CD4-positive, alpha-beta T cell (primary cell): ENCODE results near the gene TEPSIN. TPM values are rescaled to one million over a fixed set of nuclear protein-coding genes. Genes with fewer than 3 reads are reported as not detected.

Experiments used
- ATAC-seq: fragments of 200-7000 bp; cut with Tn5 transposase; one replicate; pipeline ENCODE4 v1.10.0; 2022; ENCODE audit warnings: mild to moderate bottlenecking; ENCODE audit not compliant: poor library complexity
- CTCF ChIA-PET: fragments of 350-600 bp; sonication (Branson Sonifier 250); formaldehyde crosslinking; loops from one replicate; lab custom pipeline; 2021; ENCODE audit warnings: antibody characterized with exemption, inconsistent platforms; lab: Charles Lee
- POLR2A ChIA-PET: fragments of 350-600 bp; sonication (Branson Sonifier 250); formaldehyde crosslinking; loops from one replicate; lab custom pipeline; 2021; ENCODE audit warnings: antibody characterized with exemption, inconsistent platforms; lab: Charles Lee
- DNase-seq, 14 experiments: peaks; one replicate each; pipeline ENCODE4 v3.0.0-alpha.2; 2013 to 2020; ENCODE audit warnings: mixed read lengths in 2 of 14
- H3K27ac ChIP-seq, 2 donors: one replicate each; pipeline versions ENCODE4 v1.5.1 to v1.7.0; 2013; ENCODE audit warnings: low read length in 2 of 2, low read depth in 1 of 2, mild to moderate bottlenecking in 1 of 2
- H3K27me3 ChIP-seq, 2 experiments: 1 replicate in 1 of 2; 2 replicates in 1 of 2; pipeline versions ENCODE4 v1.6.1 to v1.7.0; 2013; ENCODE audit warnings: low read length in 2 of 2, control low read depth in 1 of 2, mild to moderate bottlenecking in 1 of 2, moderate library complexity in 1 of 2; ENCODE audit not compliant: insufficient read depth in 2 of 2, control insufficient read depth in 1 of 2
- H3K36me3 ChIP-seq: one replicate; pipeline ENCODE4 v1.6.1; 2013; ENCODE audit warnings: low read length, control low read depth; ENCODE audit not compliant: insufficient read depth
- H3K4me1 ChIP-seq: one replicate; pipeline ENCODE4 v1.6.1; 2013; ENCODE audit warnings: low read length, control low read depth; ENCODE audit not compliant: insufficient read depth
- H3K4me3 ChIP-seq: one replicate; pipeline ENCODE4 v1.5.1; 2013; ENCODE audit warnings: mild to moderate bottlenecking, low read length, moderate library complexity
- H3K9me3 ChIP-seq, 2 experiments: 1 replicate in 1 of 2; 2 replicates in 1 of 2; pipeline versions ENCODE4 v1.6.1 to v1.7.0; 2013; ENCODE audit warnings: low read length in 2 of 2, mild to moderate bottlenecking in 2 of 2, control low read depth in 1 of 2, moderate library complexity in 1 of 2; ENCODE audit not compliant: control insufficient read depth in 1 of 2, insufficient read depth in 1 of 2
- H3K27ac Mint-ChIP-seq: one replicate; pipeline ENCODE4 v1.8.0; 2020; ENCODE audit warnings: mixed read lengths
- H3K27me3 Mint-ChIP-seq: one replicate; pipeline ENCODE4 v1.8.0; 2021; ENCODE audit warnings: mixed read lengths
- H3K36me3 Mint-ChIP-seq: one replicate; pipeline ENCODE4 v1.8.0; 2021; ENCODE audit warnings: low read depth, mixed read lengths
- H3K4me1 Mint-ChIP-seq: one replicate; pipeline ENCODE4 v1.8.0; 2021; ENCODE audit warnings: low read depth, mixed read lengths
- H3K4me3 Mint-ChIP-seq: one replicate; pipeline ENCODE4 v1.8.0; 2020; ENCODE audit warnings: mild to moderate bottlenecking, mixed read lengths
- H3K9me3 Mint-ChIP-seq: one replicate; pipeline ENCODE4 v1.8.0; 2020; ENCODE audit warnings: mixed read lengths
- intact Hi-C, 2 experiments: fragments of 100-400 bp; cut with DNase I in 1 of 2; cut with micrococcal nuclease in 1 of 2; formaldehyde crosslinking; loops; one replicate each; pipeline versions ENCODE4 v1.15.1 to v1.9.0; 2023 to 2025; cut with DNase I, micrococcal nuclease
- total RNA-seq, 174 experiments: library from RNA in 2 of 174; stranded (reverse) in 2 of 174; gene quantifications; one replicate each; pipeline ENCODE4 v1.2.3 and lab custom pipeline; 2021 to 2026
- TF ChIP-seq, protein P1 (sequence below): fragments of 200-600 bp; IDR thresholded peaks from one replicate; pipeline ENCODE4 v1.8.0; 2022; ENCODE audit warnings: antibody characterized with exemption, mild to moderate bottlenecking

TEPSIN gene
- total RNA-seq, 2 experiments from 2014 or later, result 68.2 to 74.4 TPM

DNA sequence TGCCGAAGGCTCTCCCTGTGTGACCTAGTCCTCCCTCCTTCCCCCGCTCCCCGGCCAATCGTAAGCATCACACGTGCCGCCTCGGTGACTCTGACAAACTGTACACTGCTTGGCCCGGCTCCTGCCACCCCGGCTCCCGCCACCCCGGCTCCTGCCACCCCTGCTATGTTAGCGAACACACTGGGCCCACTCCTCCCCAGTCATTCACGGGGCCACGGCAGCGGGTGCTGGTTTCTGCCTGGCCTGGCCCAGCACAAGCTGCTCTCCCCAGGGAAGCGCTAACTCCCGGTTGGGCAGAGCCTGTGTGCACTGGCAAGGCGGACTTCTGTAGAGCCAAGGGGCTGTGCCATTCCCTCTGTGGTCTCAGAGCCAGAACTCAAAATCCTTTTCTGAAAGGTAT is 22.2 kb upstream of the TEPSIN start:
- Histone ChIP-seq H3K27ac (no peak overlapping the region), H3K4me1 (no peaks in the 10 kb centered on the region), H3K27me3 (no peaks in the 10 kb centered on the region), H3K9me3 (no peaks in the 10 kb centered on the region), H3K36me3 (peaks cover 77% of the 10 kb centered on the region), H3K4me3 (no peak overlapping the region)
- ChIA-PET POLR2A (no interaction called here), CTCF (no interaction called here)
- Mint-ChIP-seq H3K27ac (no peak overlapping the region), H3K9me3 (no peaks in the 10 kb centered on the region), H3K36me3 (peaks cover 47% of the 10 kb centered on the region), H3K27me3 (no peaks in the 10 kb centered on the region), H3K4me1 (no peaks in the 10 kb centered on the region), H3K4me3 (no peak overlapping the region)
- TF ChIP-seq, protein P1, sequence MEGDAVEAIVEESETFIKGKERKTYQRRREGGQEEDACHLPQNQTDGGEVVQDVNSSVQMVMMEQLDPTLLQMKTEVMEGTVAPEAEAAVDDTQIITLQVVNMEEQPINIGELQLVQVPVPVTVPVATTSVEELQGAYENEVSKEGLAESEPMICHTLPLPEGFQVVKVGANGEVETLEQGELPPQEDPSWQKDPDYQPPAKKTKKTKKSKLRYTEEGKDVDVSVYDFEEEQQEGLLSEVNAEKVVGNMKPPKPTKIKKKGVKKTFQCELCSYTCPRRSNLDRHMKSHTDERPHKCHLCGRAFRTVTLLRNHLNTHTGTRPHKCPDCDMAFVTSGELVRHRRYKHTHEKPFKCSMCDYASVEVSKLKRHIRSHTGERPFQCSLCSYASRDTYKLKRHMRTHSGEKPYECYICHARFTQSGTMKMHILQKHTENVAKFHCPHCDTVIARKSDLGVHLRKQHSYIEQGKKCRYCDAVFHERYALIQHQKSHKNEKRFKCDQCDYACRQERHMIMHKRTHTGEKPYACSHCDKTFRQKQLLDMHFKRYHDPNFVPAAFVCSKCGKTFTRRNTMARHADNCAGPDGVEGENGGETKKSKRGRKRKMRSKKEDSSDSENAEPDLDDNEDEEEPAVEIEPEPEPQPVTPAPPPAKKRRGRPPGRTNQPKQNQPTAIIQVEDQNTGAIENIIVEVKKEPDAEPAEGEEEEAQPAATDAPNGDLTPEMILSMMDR, result no peak
- DNase-seq, result no peak
- ATAC-seq, result no peak
- intact Hi-C loops, result no loop called here

DNA sequence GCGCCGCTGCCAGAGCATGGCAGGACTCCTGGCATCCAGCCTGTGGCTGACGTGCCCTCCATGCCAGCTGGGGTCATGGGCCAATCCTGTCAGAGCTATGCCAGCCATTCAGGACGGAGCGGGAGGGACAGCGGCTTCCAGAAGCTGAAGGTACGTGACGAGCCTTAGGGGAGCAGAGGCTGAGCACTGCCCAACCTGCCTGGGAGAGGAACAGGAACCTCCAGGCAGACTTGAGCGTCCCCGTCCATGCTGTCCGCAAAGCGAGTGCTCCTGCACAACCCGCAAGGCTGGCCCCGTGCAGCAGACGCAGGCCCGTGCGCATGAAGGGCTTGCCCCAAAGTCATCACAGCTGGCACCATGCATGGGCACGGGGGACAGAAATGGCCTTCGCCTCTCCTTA is 21.8 kb upstream of the TEPSIN start:
- intact Hi-C loops, result no loop called here
- no peaks in the 10 kb centered on the region for H3K27me3 ChIP-seq
- ChIA-PET POLR2A (no interaction called here), CTCF (no interaction called here)
- ATAC-seq (no peak), DNase-seq (no peak)
- H3K4me1 Mint-ChIP-seq, result no peaks in the 10 kb centered on the region
- no peaks in the 10 kb centered on the region for H3K9me3 ChIP-seq
- no peak overlapping the region for H3K27ac ChIP-seq
- no peaks in the 10 kb centered on the region for H3K27me3 Mint-ChIP-seq
- H3K27ac Mint-ChIP-seq, result no peak overlapping the region
- no peaks in the 10 kb centered on the region for H3K4me1 ChIP-seq
- peaks cover 42% of the 10 kb centered on the region for H3K36me3 Mint-ChIP-seq
- no peak overlapping the region for H3K4me3 Mint-ChIP-seq
- TF ChIP-seq, protein P1, result no peak
- H3K9me3 Mint-ChIP-seq, result no peaks in the 10 kb centered on the region
- no peak overlapping the region for H3K4me3 ChIP-seq
- H3K36me3 ChIP-seq, result peaks cover 72% of the 10 kb centered on the region

DNA sequence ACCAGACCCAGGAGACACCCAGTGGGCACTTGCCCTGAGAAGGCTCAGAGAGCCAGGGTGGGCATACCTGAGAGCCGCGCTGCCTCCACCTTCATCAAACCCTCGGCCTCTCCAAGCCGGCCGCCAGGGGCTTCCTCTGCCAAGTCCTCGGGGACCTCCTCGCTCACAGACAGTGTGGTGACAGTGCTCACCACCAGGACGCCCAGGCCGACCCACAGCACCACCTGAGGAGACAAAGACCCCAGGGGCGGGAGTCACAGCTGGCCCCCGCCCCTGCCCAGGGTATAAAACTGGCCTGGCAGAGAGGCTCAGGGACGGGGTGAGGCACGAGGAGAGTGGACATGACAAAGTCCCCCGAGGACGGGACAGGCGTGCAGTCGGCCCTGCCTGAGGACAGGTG is 21.3 kb upstream of the TEPSIN start:
- Histone ChIP-seq H3K9me3 (no peaks in the 10 kb centered on the region), H3K4me1 (no peaks in the 10 kb centered on the region), H3K27ac (no peak overlapping the region), H3K27me3 (no peaks in the 10 kb centered on the region), H3K36me3 (peaks cover 71% of the 10 kb centered on the region), H3K4me3 (no peak overlapping the region)
- peaks cover 37% of the 10 kb centered on the region for H3K36me3 Mint-ChIP-seq
- TF ChIP-seq, protein P1, result no peak
- no peak for DNase-seq
- H3K4me1 Mint-ChIP-seq, result no peaks in the 10 kb centered on the region
- no peak overlapping the region for H3K27ac Mint-ChIP-seq
- ATAC-seq, result no peak
- POLR2A ChIA-PET, result no interaction called here
- no peak overlapping the region for H3K4me3 Mint-ChIP-seq
- intact Hi-C loops, result no loop called here
- H3K27me3 Mint-ChIP-seq, result no peaks in the 10 kb centered on the region
- CTCF ChIA-PET, result no interaction called here
- H3K9me3 Mint-ChIP-seq, result no peaks in the 10 kb centered on the region
